Body of pancreas (tissue), 4 donors: Measurements from ENCODE around the gene FNIP1.

ENCODE experiments used
- POLR2A ChIP-seq, 3 donors: fragments of 450-650 bp; IDR thresholded peaks; one replicate each; pipeline ENCODE4 v1.6.1; 2016; ENCODE audit warnings: antibody characterized with exemption in 3 of 3, mild to moderate bottlenecking in 2 of 3
- TF ChIP-seq, protein P1 (sequence below), 7 experiments: fragments of 450-650 bp in 4 of 7; fragments of 200-600 bp in 3 of 7; sonication (generic) in 3 of 7; IDR thresholded peaks; one replicate each; pipeline ENCODE4 v1.5.1; 2016 to 2019; ENCODE audit warnings: antibody characterized with exemption in 7 of 7

DNA sequence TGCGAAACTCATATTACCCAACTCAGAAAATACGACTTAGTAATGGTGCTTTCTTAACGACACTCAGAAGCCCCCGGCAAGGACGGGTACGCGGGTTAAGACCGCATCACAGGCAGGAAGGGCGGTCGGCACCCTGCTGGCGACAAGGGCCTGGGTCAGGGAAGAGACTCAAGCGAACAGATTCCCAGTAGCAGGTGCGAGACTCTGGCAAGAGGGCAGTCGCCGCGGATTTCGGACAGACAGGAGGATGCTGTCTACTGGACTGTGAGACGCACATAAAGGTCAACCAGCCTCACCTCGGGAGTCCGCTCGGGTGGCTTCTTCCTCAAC, 162.2 kb downstream of the FNIP1 start:
- TF ChIP-seq, protein P1, sequence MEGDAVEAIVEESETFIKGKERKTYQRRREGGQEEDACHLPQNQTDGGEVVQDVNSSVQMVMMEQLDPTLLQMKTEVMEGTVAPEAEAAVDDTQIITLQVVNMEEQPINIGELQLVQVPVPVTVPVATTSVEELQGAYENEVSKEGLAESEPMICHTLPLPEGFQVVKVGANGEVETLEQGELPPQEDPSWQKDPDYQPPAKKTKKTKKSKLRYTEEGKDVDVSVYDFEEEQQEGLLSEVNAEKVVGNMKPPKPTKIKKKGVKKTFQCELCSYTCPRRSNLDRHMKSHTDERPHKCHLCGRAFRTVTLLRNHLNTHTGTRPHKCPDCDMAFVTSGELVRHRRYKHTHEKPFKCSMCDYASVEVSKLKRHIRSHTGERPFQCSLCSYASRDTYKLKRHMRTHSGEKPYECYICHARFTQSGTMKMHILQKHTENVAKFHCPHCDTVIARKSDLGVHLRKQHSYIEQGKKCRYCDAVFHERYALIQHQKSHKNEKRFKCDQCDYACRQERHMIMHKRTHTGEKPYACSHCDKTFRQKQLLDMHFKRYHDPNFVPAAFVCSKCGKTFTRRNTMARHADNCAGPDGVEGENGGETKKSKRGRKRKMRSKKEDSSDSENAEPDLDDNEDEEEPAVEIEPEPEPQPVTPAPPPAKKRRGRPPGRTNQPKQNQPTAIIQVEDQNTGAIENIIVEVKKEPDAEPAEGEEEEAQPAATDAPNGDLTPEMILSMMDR (IDR thresholded peaks at IDR 0.05): peak in 4 of 7 experiments; percentile 8 to 38 (median 22)
- no peak for TF ChIP-seq POLR2A (IDR thresholded peaks at IDR 0.05)
